B cell (primary cell): Measurements from ENCODE around the gene ZNF791. TPM values are rescaled to one million over a fixed set of nuclear protein-coding genes. Genes with fewer than 3 reads are reported as not detected.

Source experiments
- ATAC-seq: fragments of 200-7000 bp; cut with Tn5 transposase; one replicate; pipeline ENCODE4 v1.10.0; 2021; ENCODE audit warnings: low read depth, mild to moderate bottlenecking, moderate number of reproducible peaks, moderate library complexity
- CTCF ChIA-PET: fragments of 350-600 bp; sonication (Branson Sonifier 250); formaldehyde crosslinking; loops from one replicate; lab custom pipeline; 2021; ENCODE audit warnings: antibody characterized with exemption, inconsistent platforms; lab: Charles Lee
- POLR2A ChIA-PET: fragments of 350-600 bp; sonication (Branson Sonifier 250); formaldehyde crosslinking; loops from one replicate; lab custom pipeline; 2021; ENCODE audit warnings: antibody characterized with exemption; lab: Charles Lee
- DNase-seq: peaks from one replicate; pipeline ENCODE4 v3.0.0; 2013
- H2AFZ ChIP-seq: 2 replicates; pipeline ENCODE4 v1.6.1; 2012; ENCODE audit warnings: mild to moderate bottlenecking, low read depth, low read length; ENCODE audit not compliant: insufficient read depth, poor library complexity, severe bottlenecking
- H3K27ac ChIP-seq, 2 donors: 1 replicate in 1 of 2; 2 replicates in 1 of 2; pipeline ENCODE4 v1.5.1; 2012 to 2013; ENCODE audit warnings: low read length in 2 of 2, mild to moderate bottlenecking in 2 of 2, moderate library complexity in 1 of 2
- H3K27me3 ChIP-seq, 4 experiments: fragments of 200-600 bp in 1 of 4; sonication (generic) in 1 of 4; replicated peaks in 1 of 4; 1 replicate in 2 of 4; 2 replicates in 2 of 4; pipeline versions ENCODE4 v1.6.1 to v1.7.0; 2013 to 2016; ENCODE audit warnings: low read length in 3 of 4, mild to moderate bottlenecking in 2 of 4, mixed read lengths in 1 of 4, moderate library complexity in 1 of 4; ENCODE audit not compliant: insufficient read depth in 4 of 4, control insufficient read depth in 3 of 4; ENCODE audit errors: control extremely low read depth in 1 of 4
- H3K36me3 ChIP-seq, 2 experiments: replicated peaks in 1 of 2; 1 replicate in 1 of 2; 2 replicates in 1 of 2; pipeline versions ENCODE4 v1.6.1 to v1.7.1; 2013; ENCODE audit warnings: low read length in 1 of 2; ENCODE audit not compliant: insufficient read depth in 2 of 2, control insufficient read depth in 1 of 2; ENCODE audit errors: control extremely low read depth in 1 of 2, extremely low read depth in 1 of 2
- H3K4me1 ChIP-seq, 2 donors: fragments of 200-600 bp in 1 of 2; sonication (generic) in 1 of 2; 1 replicate in 1 of 2; 2 replicates in 1 of 2; pipeline versions ENCODE4 v1.5.1 to v1.6.1; 2013 to 2017; ENCODE audit warnings: low read length in 2 of 2; ENCODE audit not compliant: control insufficient read depth in 2 of 2, insufficient read depth in 2 of 2
- H3K4me2 ChIP-seq: replicated peaks from 2 replicates; pipeline ENCODE3; 2012; ENCODE audit warnings: mild to moderate bottlenecking, low read depth, low read length; ENCODE audit not compliant: poor library complexity, severe bottlenecking
- H3K4me3 ChIP-seq, 5 experiments: fragments of 200-600 bp in 1 of 5; sonication (generic) in 1 of 5; 1 replicate in 3 of 5; 2 replicates in 2 of 5; pipeline versions ENCODE4 v1.5.1 to v1.7.0; 2011 to 2016; ENCODE audit warnings: low read length in 4 of 5, mild to moderate bottlenecking in 4 of 5, low read depth in 2 of 5, control low read depth in 1 of 5, moderate library complexity in 1 of 5; ENCODE audit not compliant: insufficient read depth in 1 of 5; ENCODE audit errors: control extremely low read depth in 1 of 5, extremely low read depth in 1 of 5
- H3K79me2 ChIP-seq: fragments of 200-600 bp; sonication (generic); one replicate; pipeline ENCODE4 v1.6.0; 2016; ENCODE audit warnings: low read length; ENCODE audit not compliant: control insufficient read depth, insufficient read depth
- H3K9ac ChIP-seq: fragments of 200-600 bp; sonication (generic); 2 replicates; pipeline ENCODE4 v1.6.1; 2017; ENCODE audit warnings: mild to moderate bottlenecking, low read length, moderate library complexity
- H3K9me3 ChIP-seq, 3 donors: one replicate each; pipeline versions ENCODE4 v1.6.1 to v1.7.1; 2013; ENCODE audit warnings: low read length in 2 of 3; ENCODE audit not compliant: control insufficient read depth in 2 of 3, insufficient read depth in 1 of 3; ENCODE audit errors: control extremely low read depth in 1 of 3
- H4K20me1 ChIP-seq: 2 replicates; pipeline ENCODE4 v1.6.0; 2012; ENCODE audit warnings: mild to moderate bottlenecking, low read length; ENCODE audit not compliant: insufficient read depth, control insufficient read depth, poor library complexity, severe bottlenecking
- H3K27ac Mint-ChIP-seq: one replicate; pipeline ENCODE4 v1.8.0; 2021; ENCODE audit warnings: mixed read lengths
- H3K27me3 Mint-ChIP-seq: one replicate; pipeline ENCODE4 v1.8.0; 2021; ENCODE audit warnings: mixed read lengths
- H3K4me1 Mint-ChIP-seq: one replicate; pipeline ENCODE4 v1.8.0; 2021; ENCODE audit warnings: mixed read lengths
- H3K4me3 Mint-ChIP-seq: one replicate; pipeline ENCODE4 v1.8.0; 2021; ENCODE audit warnings: mixed read lengths
- H3K9me3 Mint-ChIP-seq: one replicate; pipeline ENCODE4 v1.8.0; 2022; ENCODE audit warnings: mixed read lengths; ENCODE audit not compliant: insufficient read depth
- CTCF ChIP-seq: fragments of 200-600 bp; IDR thresholded peaks from one replicate; pipeline ENCODE4 v1.8.0; 2022; ENCODE audit warnings: antibody characterized with exemption, mild to moderate bottlenecking
- EZH2 ChIP-seq: IDR thresholded peaks from 2 replicates; pipeline ENCODE4 v1.6.1; 2012; ENCODE audit warnings: borderline replicate concordance, low read depth, mild to moderate bottlenecking, moderate library complexity, low read length; ENCODE audit not compliant: insufficient read depth, poor library complexity, severe bottlenecking
- WGBS: methylation state at CpG from one replicate; pipeline ENCODE4 v1.1.5; 2013; ENCODE audit warnings: missing lambda C conversion rate; ENCODE audit not compliant: insufficient coverage; 5-methylcytosine and 5-hydroxymethylcytosine counted together
- intact Hi-C: fragments of 100-400 bp; cut with micrococcal nuclease; formaldehyde crosslinking; loops from one replicate; pipeline ENCODE4 v1.10.0; 2022
- polyA plus RNA-seq: library from polyadenylated mRNA; depleted of rRNA; stranded (reverse); fragments of >200 nt; gene quantifications from 2 replicates; pipeline ENCODE4 v1.2.3, GENCODE V29; 2012
- total RNA-seq, 2 donors: library from RNA; stranded (reverse); fragments of 120-200 nt in 1 of 2; gene quantifications; 1 replicate in 1 of 2; 2 replicates in 1 of 2; pipeline versions ENCODE4 v1.2.3 to v1.2.4, GENCODE V29; 2013 to 2022

The ZNF791 gene
- total and polyA plus RNA-seq, 2 donors (not counting 1 experiment from before 2014, with no cell fraction given) = 17.5 to 57.9 TPM

- DNase-seq = no peak
- Mint-ChIP-seq H3K9me3 (peaks cover 3% of the 10 kb centered on the region), H3K27me3 (no peaks in the 10 kb centered on the region), H3K4me3 (no peak overlapping the region), H3K4me1 (peaks cover 21% of the 10 kb centered on the region), H3K27ac (no peak overlapping the region)
- Histone ChIP-seq H3K79me2 (peaks cover 85% of the 10 kb centered on the region), H3K9ac (no peak overlapping the region), H3K27me3 (no peaks in the 10 kb centered on the region), H3K4me1 (peaks cover 12 to 16% of the 10 kb centered on the region in 2 donors), H3K36me3 (peaks cover 15 to 45% of the 10 kb centered on the region in 2 experiments), H4K20me1 (peaks cover 50% of the 10 kb centered on the region), H3K27ac (peak overlapping the region in 1 of 2 donors; percentile 18), H3K4me3 (no peak overlapping the region), H2AFZ (no peak overlapping the region), H3K4me2 (no peak overlapping the region), H3K9me3 (peaks cover 9 to 17% (median 9%) of the 10 kb centered on the region in 3 donors)
- intact Hi-C loops = no loop called here
- WGBS = 100% methylated on average over 2 of the region's 4 CpGs
- no peak for TF ChIP-seq EZH2
- TF ChIP-seq CTCF = no peak
- ChIA-PET CTCF (interaction anchor here (0.6 to 1.6 kb wide), 4 partner anchors 9 to 1459 kb away, joined by 3 to 6 read pairs (median 4); no protein-coding TSS in a partner anchor), POLR2A (interaction anchor here (0.5 to 0.7 kb wide), 3 partner anchors 16 to 857 kb away, joined by 4 to 7 read pairs (median 7); partner anchors contain the start of gene ZNF441)
- ATAC-seq = no peak
Measured at GRCh38 chr19:12623361-12624031, 12.8 kb downstream of the ZNF791 start.

- ChIA-PET CTCF (interaction anchor here (1.4 kb wide), 1 partner anchor 13 kb away, joined by 5 read pairs; no protein-coding TSS in a partner anchor), POLR2A (no interaction called here)
- Histone ChIP-seq H4K20me1 (peaks cover 29% of the 10 kb centered on the region), H3K27me3 (no peaks in the 10 kb centered on the region), H3K9me3 (peaks cover 13 to 23% (median 15%) of the 10 kb centered on the region in 3 donors), H3K9ac (no peak overlapping the region), H3K79me2 (peaks cover 69% of the 10 kb centered on the region), H3K27ac (no peak overlapping the region), H3K4me2 (no peak overlapping the region), H3K4me3 (no peak overlapping the region), H3K36me3 (peaks cover 23 to 58% of the 10 kb centered on the region in 2 experiments), H2AFZ (no peak overlapping the region), H3K4me1 (peaks cover 0 to 3% of the 10 kb centered on the region in 2 donors)
- TF ChIP-seq CTCF (no peak), EZH2 (no peak)
- intact Hi-C loops = no loop called here
- ATAC-seq (no peak), DNase-seq (no peak)
- H3K4me3 Mint-ChIP-seq = no peak overlapping the region
- H3K27me3 Mint-ChIP-seq = no peaks in the 10 kb centered on the region
- peaks cover 6% of the 10 kb centered on the region for H3K9me3 Mint-ChIP-seq
- H3K4me1 Mint-ChIP-seq = peaks cover 4% of the 10 kb centered on the region
- 74% methylated on average over 4 of the region's 8 CpGs for WGBS
- H3K27ac Mint-ChIP-seq = no peak overlapping the region
Measured at GRCh38 chr19:12626958-12627357, 16.2 kb downstream of the ZNF791 start.
